Measurements from ENCODE around the gene SALL3.

The SALL3 gene

DNA sequence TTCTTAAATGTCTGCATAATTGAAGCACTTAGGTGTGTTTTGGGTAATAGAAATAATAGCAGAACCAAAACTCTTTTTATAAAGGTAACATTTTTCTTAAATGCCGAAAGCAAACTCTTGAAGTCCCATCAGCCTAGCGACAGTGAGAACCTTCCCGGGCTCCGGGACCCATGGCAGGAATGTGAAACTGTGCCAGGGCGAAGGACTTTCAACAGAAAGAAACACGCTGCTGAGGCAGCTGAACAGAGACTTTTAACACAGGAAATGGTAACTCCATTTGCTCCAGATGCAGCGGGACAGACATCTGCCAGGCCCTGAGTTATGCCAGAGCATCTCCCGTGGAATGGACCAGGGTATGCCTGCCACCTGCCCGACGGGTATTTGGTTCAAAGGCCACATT, 34.3 kb downstream of the SALL3 start:
- no peak overlapping the region for H3K4me3 ChIP-seq (ENCODE audit: low read depth, low read length)
- TF ChIP-seq, protein P1, sequence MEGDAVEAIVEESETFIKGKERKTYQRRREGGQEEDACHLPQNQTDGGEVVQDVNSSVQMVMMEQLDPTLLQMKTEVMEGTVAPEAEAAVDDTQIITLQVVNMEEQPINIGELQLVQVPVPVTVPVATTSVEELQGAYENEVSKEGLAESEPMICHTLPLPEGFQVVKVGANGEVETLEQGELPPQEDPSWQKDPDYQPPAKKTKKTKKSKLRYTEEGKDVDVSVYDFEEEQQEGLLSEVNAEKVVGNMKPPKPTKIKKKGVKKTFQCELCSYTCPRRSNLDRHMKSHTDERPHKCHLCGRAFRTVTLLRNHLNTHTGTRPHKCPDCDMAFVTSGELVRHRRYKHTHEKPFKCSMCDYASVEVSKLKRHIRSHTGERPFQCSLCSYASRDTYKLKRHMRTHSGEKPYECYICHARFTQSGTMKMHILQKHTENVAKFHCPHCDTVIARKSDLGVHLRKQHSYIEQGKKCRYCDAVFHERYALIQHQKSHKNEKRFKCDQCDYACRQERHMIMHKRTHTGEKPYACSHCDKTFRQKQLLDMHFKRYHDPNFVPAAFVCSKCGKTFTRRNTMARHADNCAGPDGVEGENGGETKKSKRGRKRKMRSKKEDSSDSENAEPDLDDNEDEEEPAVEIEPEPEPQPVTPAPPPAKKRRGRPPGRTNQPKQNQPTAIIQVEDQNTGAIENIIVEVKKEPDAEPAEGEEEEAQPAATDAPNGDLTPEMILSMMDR (IDR thresholded peaks at IDR 0.05; ENCODE audit: insufficient read depth, low read depth, low read length, missing control alignments): no peak
- DNase-seq (ENCODE audit: low read depth): no peak

DNA sequence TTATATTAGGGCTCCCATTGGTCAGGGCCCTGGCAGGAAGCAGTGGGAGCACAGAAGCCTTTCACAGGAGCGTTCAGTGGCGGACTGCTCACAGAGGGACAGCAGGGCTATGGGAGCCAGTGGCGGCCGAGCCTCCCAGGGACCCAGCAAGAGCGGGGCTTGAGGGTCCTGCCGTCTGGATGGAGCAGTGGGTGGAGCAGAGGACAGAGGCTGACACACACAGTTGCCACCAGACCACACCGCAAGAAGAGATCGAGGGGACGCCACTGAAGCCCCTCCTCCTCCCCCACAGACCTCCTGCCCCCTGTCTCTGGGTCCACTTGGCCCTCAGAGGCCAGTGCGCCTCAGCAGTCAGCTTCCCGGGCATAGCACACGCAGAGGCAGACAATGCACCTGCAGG, 39.3 kb downstream of the SALL3 start:
- no peak overlapping the region for H3K4me3 ChIP-seq (ENCODE audit: low read depth, low read length)
- no peak for DNase-seq (ENCODE audit: low read depth)
- TF ChIP-seq, protein P1 (IDR thresholded peaks at IDR 0.05; ENCODE audit: insufficient read depth, low read depth, low read length, missing control alignments): no peak

DNA sequence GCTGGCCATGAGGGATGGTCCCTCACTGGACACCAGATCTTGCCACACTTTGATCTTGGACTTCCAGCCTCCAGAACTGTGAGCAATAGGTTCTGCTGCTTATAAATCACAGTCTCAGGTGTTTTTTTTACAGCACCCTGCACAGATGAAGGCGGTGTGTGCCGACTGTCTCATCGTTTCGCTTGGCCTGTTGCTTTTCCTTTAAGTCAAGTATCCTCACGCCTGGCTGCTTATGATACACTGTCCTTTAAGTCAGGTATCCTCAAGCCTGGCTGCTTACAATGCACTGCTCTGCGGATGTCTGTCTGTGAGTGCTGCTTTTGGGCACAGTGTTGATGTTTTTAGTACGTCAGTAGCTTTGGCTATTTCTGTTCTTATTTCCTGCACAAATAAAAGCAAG, 40.3 kb downstream of the SALL3 start:
- no peak overlapping the region for H3K4me3 ChIP-seq (ENCODE audit: low read depth, low read length)
- no peak for DNase-seq (ENCODE audit: low read depth)
- TF ChIP-seq, protein P1 (IDR thresholded peaks at IDR 0.05; ENCODE audit: insufficient read depth, low read depth, low read length, missing control alignments): no peak

DNA sequence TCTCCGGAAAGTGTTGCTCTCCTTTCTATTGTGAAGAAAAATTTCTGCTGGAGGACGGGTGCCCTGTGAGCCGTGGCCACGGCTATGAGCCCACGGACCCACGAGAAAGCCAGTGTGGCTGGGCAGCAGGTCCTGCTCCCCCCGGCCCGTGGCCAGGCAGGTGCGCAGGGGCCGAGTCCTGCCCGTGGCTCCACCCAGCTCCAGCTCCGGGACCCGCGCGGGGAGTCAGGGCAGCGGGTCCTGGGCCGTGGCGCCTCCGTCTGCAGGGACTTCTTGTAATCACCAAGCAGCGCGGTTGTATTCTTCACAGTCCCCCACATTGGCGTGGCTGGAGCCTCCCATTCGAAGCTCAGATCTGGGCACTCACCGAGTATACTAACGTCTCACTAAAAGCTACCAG, 43.0 kb downstream of the SALL3 start:
- TF ChIP-seq, protein P1 (IDR thresholded peaks at IDR 0.05; ENCODE audit: insufficient read depth, low read depth, low read length, missing control alignments): no peak
- H3K4me3 ChIP-seq (ENCODE audit: low read depth, low read length): no peak overlapping the region

DNA sequence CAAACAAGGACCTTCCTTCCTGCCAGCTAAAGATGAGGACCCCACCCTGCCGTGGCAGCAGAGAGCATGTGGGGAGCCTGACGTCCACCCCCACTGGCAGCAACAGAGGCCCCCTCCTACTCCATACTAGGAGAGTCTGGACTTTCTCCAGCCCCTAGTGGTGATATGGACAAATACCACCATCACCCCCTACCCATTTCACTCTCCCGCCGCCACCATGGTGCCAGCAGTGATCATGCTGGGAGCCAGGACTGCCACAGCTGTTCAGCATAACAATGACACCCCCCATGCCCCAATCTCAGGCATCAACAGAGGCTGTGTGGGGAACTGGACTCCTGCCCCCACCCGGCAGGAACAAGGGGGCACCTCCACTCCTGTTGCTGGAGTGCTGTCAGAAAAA, 46.9 kb downstream of the SALL3 start:
- no peak overlapping the region for H3K4me3 ChIP-seq (ENCODE audit: low read depth, low read length)
- DNase-seq (ENCODE audit: low read depth): no peak
- TF ChIP-seq, protein P1 (IDR thresholded peaks at IDR 0.05; ENCODE audit: insufficient read depth, low read depth, low read length, missing control alignments): no peak

More for the DNA sequence above, 43.0 kb downstream of the SALL3 start:
- DNase-seq (ENCODE audit: low read depth): no peak

DNA sequence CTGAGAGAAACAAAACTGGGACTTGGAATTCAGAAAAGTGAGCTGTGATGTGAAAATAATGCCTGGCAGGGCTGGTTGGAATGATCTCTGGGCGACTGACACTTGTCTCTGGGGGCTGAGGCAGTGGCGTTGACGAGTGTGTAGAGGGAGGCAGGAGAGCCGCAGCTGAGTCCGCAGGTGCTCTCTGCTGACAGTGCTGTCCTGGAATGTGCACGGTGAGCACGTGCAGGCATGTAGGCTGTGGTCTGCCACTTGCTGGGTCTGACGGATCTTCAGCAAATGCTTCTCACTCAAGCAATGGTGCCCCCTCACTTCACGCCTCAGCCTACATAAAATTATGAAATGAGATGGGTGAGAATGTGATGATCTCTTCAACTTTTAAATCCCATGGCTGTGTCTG, 51.1 kb downstream of the SALL3 start:
- no peak for DNase-seq (ENCODE audit: low read depth)
- no peak overlapping the region for H3K4me3 ChIP-seq (ENCODE audit: low read depth, low read length)
- TF ChIP-seq, protein P1 (IDR thresholded peaks at IDR 0.05; ENCODE audit: insufficient read depth, low read depth, low read length, missing control alignments): no peak

DNA sequence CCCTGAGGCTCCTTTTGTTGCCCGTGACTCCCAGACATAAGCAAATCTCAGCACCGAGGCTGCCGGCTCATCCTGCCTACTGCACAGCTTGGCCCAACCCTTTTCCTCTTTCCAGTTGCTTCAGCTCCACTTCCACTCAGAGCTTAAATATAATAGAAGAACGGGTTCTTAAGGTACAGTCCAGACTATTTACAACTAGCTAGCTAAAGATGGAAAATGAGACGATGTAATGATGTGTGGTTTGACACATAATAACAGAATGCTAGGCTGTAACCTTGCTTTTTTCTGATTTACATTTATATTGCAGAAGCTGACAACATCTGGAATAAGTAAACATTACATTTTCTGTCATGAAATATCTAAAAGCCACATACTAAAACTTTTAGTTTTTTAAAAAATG, 62.7 kb downstream of the SALL3 start:
- DNase-seq (ENCODE audit: low read depth): no peak
- TF ChIP-seq, protein P1 (IDR thresholded peaks at IDR 0.05; ENCODE audit: insufficient read depth, low read depth, low read length, missing control alignments): no peak
- no peak overlapping the region for H3K4me3 ChIP-seq (ENCODE audit: low read depth, low read length)
